ENCODE data around the gene MIPOL1.
A peak's percentile ranks its signal among the peaks of the same experiment; 100 is the strongest.
"Not testable (repeated sequence)": the region's sequence is repeated elsewhere in the genome, so short reads cannot be mapped to it uniquely, and the experiment has no call there.

The MIPOL1 gene

DNA sequence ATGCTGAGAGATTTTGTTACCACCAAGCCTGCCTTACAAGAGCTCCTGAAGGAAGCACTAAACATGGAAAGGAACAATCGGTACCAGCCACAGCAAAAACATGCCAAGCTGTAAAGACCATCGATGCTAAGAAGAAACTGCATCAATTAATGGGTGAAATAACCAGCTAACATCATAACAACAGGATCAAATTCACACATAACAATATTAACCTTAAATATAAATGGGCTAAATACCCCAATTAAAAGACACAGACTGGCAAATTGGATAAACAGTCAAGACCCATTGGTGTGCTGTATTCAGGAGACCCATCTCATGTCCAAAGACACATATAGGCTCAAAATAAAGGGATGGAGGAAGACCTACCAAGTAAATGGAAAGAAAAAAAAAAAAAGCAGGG is 8.0 kb upstream of the MIPOL1 start:
- H3K27me3 ChIP-seq (ENCODE audit: control insufficient read depth, insufficient read depth, low read length); H3K4me1 ChIP-seq (ENCODE audit: control insufficient read depth, insufficient read depth, low read length); H3K4me3 ChIP-seq (ENCODE audit: low read length); H3K4me2 ChIP-seq (ENCODE audit: low read length); H3K9me3 ChIP-seq (replicated peaks; ENCODE audit: low read length); H3K9ac ChIP-seq (ENCODE audit: low read depth, low read length); H3K36me3 ChIP-seq (ENCODE audit: insufficient read depth, low read length): not testable (repeated sequence)

DNA sequence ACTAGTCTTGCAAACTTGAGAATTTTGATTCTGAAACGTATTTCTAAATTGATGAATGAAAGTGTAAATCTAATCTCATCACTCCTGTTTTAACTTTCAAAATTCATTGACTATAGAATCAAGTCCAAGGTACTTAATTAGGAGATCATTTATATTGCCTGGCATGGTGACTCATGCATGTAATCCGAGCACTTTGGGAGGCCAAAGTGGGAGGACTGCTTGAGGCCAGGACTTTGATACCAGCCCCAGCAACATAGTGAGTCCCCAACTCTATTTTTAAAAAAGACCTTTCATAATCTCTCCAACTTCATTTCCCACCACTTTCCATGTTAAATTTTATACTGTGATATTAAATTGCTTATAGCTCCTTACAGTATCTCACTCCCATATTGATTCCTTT is 3.0 kb upstream of the MIPOL1 start:
- no peaks in the 10 kb centered on the region for H3K36me3 ChIP-seq (ENCODE audit: insufficient read depth, low read length)
- H3K4me3 ChIP-seq (ENCODE audit: low read length) = no peak overlapping the region
- H3K9ac ChIP-seq (ENCODE audit: low read depth, low read length) = no peak overlapping the region
- H3K4me2 ChIP-seq (ENCODE audit: low read length) = no peak overlapping the region
- H3K4me1 ChIP-seq (ENCODE audit: control insufficient read depth, insufficient read depth, low read length) = peaks cover 16% of the 10 kb centered on the region
- H3K9me3 ChIP-seq (replicated peaks; ENCODE audit: low read length) = no peaks in the 10 kb centered on the region
- H3K27me3 ChIP-seq (ENCODE audit: control insufficient read depth, insufficient read depth, low read length) = no peaks in the 10 kb centered on the region

DNA sequence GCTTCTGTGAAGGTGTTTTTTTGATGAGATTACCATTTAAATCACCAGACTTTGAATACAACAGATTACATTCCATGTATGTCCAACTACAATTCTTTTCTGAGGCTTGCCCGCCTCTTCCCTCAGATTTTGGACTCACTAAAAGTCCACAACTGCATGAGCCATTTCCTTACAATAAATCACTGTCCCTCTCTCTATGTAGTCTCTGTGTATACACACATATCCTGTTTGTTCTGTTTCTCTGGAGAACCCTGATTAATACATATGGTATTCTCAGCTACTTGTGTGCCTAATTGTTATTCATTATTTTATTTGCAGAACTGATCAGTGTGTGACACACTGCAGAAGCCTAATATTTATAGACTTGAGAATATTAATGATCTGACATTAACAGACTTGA is 2.4 kb upstream of the MIPOL1 start:
- no peak overlapping the region for H3K4me2 ChIP-seq (ENCODE audit: low read length)
- H3K27me3 ChIP-seq (ENCODE audit: control insufficient read depth, insufficient read depth, low read length) = no peaks in the 10 kb centered on the region
- no peak overlapping the region for H3K4me3 ChIP-seq (ENCODE audit: low read length)
- H3K4me1 ChIP-seq (ENCODE audit: control insufficient read depth, insufficient read depth, low read length) = peaks cover 16% of the 10 kb centered on the region
- no peak overlapping the region for H3K9ac ChIP-seq (ENCODE audit: low read depth, low read length)
- H3K9me3 ChIP-seq (replicated peaks; ENCODE audit: low read length) = no peaks in the 10 kb centered on the region
- no peaks in the 10 kb centered on the region for H3K36me3 ChIP-seq (ENCODE audit: insufficient read depth, low read length)

DNA sequence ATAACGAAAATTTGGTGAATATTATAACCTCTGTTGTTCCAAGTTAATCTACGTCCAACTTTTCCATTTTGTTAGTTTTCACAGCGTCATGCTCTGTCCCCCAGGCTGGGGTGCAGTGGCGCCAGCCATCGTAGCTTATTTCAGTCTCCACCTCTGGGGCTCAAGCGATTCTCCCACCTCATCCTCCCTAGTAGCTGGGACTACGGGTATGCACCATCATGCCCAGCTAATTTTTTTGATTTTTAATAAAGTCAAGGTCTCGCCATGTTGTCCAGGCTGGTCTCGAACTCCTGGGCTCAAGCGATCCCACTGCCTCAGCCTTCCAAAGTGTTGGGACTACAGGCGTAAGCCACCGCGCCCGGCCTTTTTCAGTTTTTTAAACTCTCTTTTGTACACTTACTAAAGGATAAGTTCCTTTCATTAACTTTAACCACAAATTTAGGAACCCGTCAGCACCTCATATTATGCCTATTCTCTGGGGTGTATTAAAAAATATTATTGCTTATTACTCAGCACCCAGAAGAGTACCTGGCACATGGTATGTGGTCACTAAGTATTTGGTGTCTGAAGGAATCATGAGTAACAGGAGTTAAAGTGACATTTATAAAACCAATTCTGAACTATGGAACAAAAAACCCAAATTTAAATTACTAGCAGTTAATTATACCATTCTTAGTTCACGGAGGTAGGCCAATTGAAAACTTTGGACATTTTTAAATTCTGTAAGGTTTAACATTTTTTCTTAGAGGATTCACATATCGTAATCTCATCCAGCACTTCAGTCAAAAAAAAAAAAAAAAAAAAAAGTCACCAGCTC is 925 bp upstream of the MIPOL1 start:
- Histone ChIP-seq H3K4me1 (ENCODE audit: control insufficient read depth, insufficient read depth, low read length) (peaks cover 16% of the 10 kb centered on the region), H3K36me3 (ENCODE audit: insufficient read depth, low read length) (no peaks in the 10 kb centered on the region), H3K27me3 (ENCODE audit: control insufficient read depth, insufficient read depth, low read length) (no peaks in the 10 kb centered on the region), H3K4me2 (ENCODE audit: low read length) (peak overlapping the region; percentile 92), H3K4me3 (ENCODE audit: low read length) (peak overlapping the region; percentile 81), H3K9me3 (replicated peaks; ENCODE audit: low read length) (no peaks in the 10 kb centered on the region), H3K9ac (ENCODE audit: low read depth, low read length) (peak overlapping the region; percentile 89)

DNA sequence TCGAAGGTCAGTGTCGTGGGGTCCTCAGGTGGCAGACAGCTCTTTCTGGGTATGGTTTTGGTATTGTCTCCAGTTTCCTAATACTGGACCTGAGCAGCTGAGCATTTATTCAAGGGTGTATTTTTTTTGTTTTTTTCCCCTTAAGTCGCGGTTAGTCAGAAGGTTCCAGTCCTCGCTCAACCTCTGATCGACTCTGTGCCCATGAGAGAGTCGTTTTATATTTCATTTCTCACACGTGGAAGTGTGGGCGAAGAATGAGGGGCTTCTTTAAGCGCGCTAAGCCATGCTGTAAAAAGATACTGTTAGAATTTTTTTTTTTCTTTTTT is 499 bp downstream of the MIPOL1 start:
- Histone ChIP-seq H3K4me1 (ENCODE audit: control insufficient read depth, insufficient read depth, low read length) (peaks cover 16% of the 10 kb centered on the region), H3K4me2 (ENCODE audit: low read length) (peak overlapping the region; percentile 92), H3K4me3 (ENCODE audit: low read length) (peak overlapping the region; percentile 81), H3K9ac (ENCODE audit: low read depth, low read length) (peak overlapping the region; percentile 89), H3K9me3 (replicated peaks; ENCODE audit: low read length) (no peaks in the 10 kb centered on the region), H3K36me3 (ENCODE audit: insufficient read depth, low read length) (no peaks in the 10 kb centered on the region), H3K27me3 (ENCODE audit: control insufficient read depth, insufficient read depth, low read length) (no peaks in the 10 kb centered on the region)

DNA sequence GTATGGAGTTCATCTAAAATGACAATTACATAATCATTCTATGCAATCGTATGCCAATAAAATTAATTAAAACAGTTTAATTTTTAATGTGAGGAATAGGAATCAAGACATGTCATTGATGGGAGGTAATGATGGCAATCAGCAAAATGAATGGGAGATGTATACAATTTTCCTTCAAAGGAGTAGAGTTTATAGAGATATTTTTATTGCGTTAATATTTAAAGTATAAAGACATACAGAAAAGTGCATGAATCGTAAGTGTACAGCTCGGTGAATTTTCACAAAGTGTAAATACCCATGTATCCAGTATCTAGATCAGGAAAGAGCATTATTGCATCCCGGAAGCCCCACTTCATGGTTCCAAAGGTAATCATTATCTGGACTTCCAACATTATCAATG is 1.2 kb downstream of the MIPOL1 start:
- Histone ChIP-seq H3K9ac (ENCODE audit: low read depth, low read length) (peak overlapping the region; percentile 89), H3K4me3 (ENCODE audit: low read length) (peak overlapping the region; percentile 81), H3K27me3 (ENCODE audit: control insufficient read depth, insufficient read depth, low read length) (no peaks in the 10 kb centered on the region), H3K36me3 (ENCODE audit: insufficient read depth, low read length) (no peaks in the 10 kb centered on the region), H3K4me1 (ENCODE audit: control insufficient read depth, insufficient read depth, low read length) (peaks cover 16% of the 10 kb centered on the region), H3K9me3 (replicated peaks; ENCODE audit: low read length) (no peaks in the 10 kb centered on the region), H3K4me2 (ENCODE audit: low read length) (peak overlapping the region; percentile 92)

DNA sequence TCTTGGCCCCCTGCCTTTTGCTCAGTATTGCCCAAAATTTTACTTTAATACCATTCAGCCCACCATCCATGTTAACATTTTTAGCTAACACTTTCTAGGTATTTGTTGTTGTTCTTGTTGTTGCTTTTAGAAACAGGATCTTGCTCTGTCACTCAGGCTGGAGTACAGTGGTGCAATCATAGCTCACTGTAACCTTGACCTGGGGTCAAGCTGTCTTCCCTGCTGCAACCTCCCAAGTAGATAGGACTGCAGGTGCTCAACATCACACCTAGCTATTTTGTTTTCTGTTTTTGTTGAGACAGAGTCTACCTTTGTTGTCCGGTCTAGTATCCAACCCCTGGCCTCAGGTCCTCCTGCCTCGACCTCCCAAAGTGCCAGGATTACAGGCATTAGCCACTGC is 4.0 kb downstream of the MIPOL1 start:
- Histone ChIP-seq H3K4me3 (ENCODE audit: low read length) (no peak overlapping the region), H3K36me3 (ENCODE audit: insufficient read depth, low read length) (no peaks in the 10 kb centered on the region), H3K9ac (ENCODE audit: low read depth, low read length) (no peak overlapping the region), H3K4me1 (ENCODE audit: control insufficient read depth, insufficient read depth, low read length) (peaks cover 7% of the 10 kb centered on the region), H3K27me3 (ENCODE audit: control insufficient read depth, insufficient read depth, low read length) (no peaks in the 10 kb centered on the region), H3K9me3 (replicated peaks; ENCODE audit: low read length) (no peaks in the 10 kb centered on the region), H3K4me2 (ENCODE audit: low read length) (no peak overlapping the region)

DNA sequence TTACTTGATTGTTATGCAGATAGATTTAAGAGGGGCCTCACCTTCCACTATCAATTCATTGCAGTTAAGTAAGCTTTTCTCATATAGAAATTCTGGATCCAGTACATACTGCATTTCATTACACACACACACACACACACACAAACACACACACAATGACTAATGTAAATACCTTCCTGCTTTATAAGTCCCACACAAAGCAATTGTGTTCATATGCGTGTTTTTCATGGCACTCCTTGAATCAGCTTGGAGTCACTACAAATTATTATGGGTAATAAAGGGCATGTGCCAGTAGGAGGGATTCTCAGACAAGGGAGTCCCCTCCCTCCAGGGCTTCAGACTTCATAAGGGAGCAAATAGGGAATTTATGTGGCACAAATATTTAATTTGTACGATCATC is 4.5 kb downstream of the MIPOL1 start:
- Histone ChIP-seq H3K4me2 (ENCODE audit: low read length) (no peak overlapping the region), H3K27me3 (ENCODE audit: control insufficient read depth, insufficient read depth, low read length) (no peaks in the 10 kb centered on the region), H3K36me3 (ENCODE audit: insufficient read depth, low read length) (no peaks in the 10 kb centered on the region), H3K9ac (ENCODE audit: low read depth, low read length) (no peak overlapping the region), H3K9me3 (replicated peaks; ENCODE audit: low read length) (no peaks in the 10 kb centered on the region), H3K4me1 (ENCODE audit: control insufficient read depth, insufficient read depth, low read length) (peaks cover 6% of the 10 kb centered on the region), H3K4me3 (ENCODE audit: low read length) (no peak overlapping the region)

DNA sequence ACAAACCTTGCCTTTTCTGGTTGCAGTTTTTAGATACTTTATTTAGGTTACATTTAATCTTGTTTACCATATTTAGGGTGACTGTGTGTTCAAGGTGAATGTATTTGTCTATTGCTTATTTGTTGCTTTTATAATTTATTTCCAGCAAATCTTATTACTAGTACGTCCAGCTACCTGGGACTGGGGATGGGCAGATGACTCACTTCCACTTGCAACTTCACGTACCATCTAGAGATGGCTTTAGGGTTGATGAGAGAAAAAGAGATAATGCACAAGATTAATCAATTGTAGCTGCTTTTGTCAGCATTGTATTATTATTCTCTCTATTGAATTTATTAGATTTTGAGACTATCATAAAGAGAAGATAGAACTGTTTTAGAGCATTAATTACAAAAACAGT is 5.1 kb downstream of the MIPOL1 start:
- H3K4me3 ChIP-seq (ENCODE audit: low read length) = no peak overlapping the region
- no peak overlapping the region for H3K9ac ChIP-seq (ENCODE audit: low read depth, low read length)
- H3K4me2 ChIP-seq (ENCODE audit: low read length) = no peak overlapping the region
- H3K9me3 ChIP-seq (replicated peaks; ENCODE audit: low read length) = no peaks in the 10 kb centered on the region
- no peaks in the 10 kb centered on the region for H3K36me3 ChIP-seq (ENCODE audit: insufficient read depth, low read length)
- no peaks in the 10 kb centered on the region for H3K27me3 ChIP-seq (ENCODE audit: control insufficient read depth, insufficient read depth, low read length)
- H3K4me1 ChIP-seq (ENCODE audit: control insufficient read depth, insufficient read depth, low read length) = peaks cover 4% of the 10 kb centered on the region

DNA sequence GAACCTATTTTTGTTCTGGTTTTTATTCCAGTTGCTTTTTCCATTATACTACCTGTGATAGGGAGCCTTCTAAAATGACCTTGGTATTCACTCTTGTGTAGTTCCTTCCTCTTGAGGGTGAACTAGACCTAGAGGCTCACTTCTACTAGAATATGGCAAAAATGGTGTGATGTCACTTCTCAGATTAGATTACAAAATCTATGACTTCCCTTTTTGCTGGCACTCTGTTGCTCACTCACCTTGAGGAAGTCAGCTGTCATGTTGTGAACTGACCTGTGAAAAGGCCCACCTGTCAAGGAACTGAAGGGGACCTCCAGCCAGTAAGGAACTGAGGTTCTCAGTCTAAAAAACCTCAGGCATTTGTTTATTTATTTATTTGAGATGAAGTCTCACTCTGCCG is 5.7 kb downstream of the MIPOL1 start:
- Histone ChIP-seq H3K4me2 (ENCODE audit: low read length) (no peak overlapping the region), H3K36me3 (ENCODE audit: insufficient read depth, low read length) (no peaks in the 10 kb centered on the region), H3K27me3 (ENCODE audit: control insufficient read depth, insufficient read depth, low read length) (no peaks in the 10 kb centered on the region), H3K4me3 (ENCODE audit: low read length) (no peak overlapping the region), H3K9me3 (replicated peaks; ENCODE audit: low read length) (no peaks in the 10 kb centered on the region), H3K9ac (ENCODE audit: low read depth, low read length) (no peak overlapping the region), H3K4me1 (ENCODE audit: control insufficient read depth, insufficient read depth, low read length) (peaks cover 3% of the 10 kb centered on the region)

DNA sequence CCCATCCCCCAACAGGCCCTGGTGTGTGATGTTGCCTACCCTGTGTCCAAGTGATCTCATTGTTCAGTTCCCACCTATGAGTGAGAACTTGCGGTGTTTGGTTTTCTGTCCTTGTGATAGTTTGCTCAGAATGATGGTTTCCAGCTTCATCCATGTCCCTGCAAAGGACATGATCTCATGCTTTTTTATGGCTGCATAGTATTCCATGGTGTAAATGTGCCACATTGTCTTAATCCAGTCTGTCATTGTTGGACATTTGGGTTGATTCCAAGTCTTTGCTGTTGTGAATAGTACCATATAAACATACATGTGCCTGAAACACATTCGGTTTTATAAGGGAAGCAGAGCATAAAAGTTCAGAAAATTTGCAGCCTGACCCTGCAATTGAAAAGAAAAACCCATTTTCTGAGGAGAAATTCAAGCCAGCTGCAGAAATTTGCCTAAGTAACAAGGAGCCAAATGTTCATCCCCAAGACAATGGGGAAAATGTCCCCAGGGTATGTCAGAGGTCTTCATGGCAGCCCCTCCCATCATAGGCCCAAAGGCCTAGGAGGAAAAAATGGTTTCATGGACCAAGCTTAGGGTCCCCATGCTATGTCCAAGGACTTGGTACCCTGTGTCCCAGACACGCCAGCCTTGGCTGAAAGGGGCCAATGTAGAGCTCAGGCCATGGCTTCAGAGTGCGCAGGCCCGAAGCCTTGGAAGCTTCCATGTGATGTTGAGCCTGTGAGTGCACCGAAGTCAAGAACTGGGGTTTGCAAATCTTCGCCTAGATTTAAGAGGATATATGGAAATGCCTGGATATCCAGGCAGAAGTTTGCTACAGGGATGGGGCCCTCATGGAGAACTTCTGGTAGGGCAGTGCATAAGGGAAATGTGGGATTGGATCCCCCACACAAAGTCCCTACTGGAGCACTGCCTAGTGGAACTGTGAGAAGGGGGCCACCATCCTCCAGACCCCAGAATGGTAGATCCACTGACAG is 8.2 kb downstream of the MIPOL1 start:
- H3K4me3 ChIP-seq (ENCODE audit: low read length); H3K4me1 ChIP-seq (ENCODE audit: control insufficient read depth, insufficient read depth, low read length); H3K9ac ChIP-seq (ENCODE audit: low read depth, low read length); H3K36me3 ChIP-seq (ENCODE audit: insufficient read depth, low read length); H3K27me3 ChIP-seq (ENCODE audit: control insufficient read depth, insufficient read depth, low read length); H3K9me3 ChIP-seq (replicated peaks; ENCODE audit: low read length); H3K4me2 ChIP-seq (ENCODE audit: low read length): not testable (repeated sequence)

Data from skeletal muscle satellite cell (primary cell).